ENCODE measurements around the gene EGFR.
A peak's percentile ranks its signal among the peaks of the same experiment; 100 is the strongest.

The EGFR gene

GRCh38 chr7:55013851-55014250 is 5.0 kb upstream of the EGFR start:
- no peak overlapping the region for H3K27ac ChIP-seq (ENCODE audit: low read depth in 2 of 2, low read length in 2 of 2)
- H3K36me3 ChIP-seq (ENCODE audit: control insufficient read depth in 2 of 2, insufficient read depth in 2 of 2, low read length in 2 of 2): no peaks in the 10 kb centered on the region
- no peak overlapping the region for H3K4me3 ChIP-seq (ENCODE audit: low read length in 2 of 2)

GRCh38 chr7:55016061-55016745 is 2.6 kb upstream of the EGFR start:
- Histone ChIP-seq H3K36me3 (ENCODE audit: control insufficient read depth in 2 of 2, insufficient read depth in 2 of 2, low read length in 2 of 2) (no peaks in the 10 kb centered on the region), H3K4me1 (ENCODE audit: control insufficient read depth in 2 of 2, insufficient read depth in 2 of 2, low read length in 2 of 2) (peaks cover 4% of the 10 kb centered on the region in 2 donors), H3K4me3 (ENCODE audit: low read length in 2 of 2) (no peak overlapping the region), H3K27ac (ENCODE audit: low read depth in 2 of 2, low read length in 2 of 2) (no peak overlapping the region), H3K9me3 (ENCODE audit: control insufficient read depth in 2 of 2, low read length in 2 of 2) (no peaks in the 10 kb centered on the region), H3K9ac (ENCODE audit: low read depth in 1 of 2, low read length in 2 of 2) (no peak overlapping the region), H3K27me3 (ENCODE audit: control insufficient read depth in 2 of 2, insufficient read depth in 2 of 2, low read length in 2 of 2) (no peaks in the 10 kb centered on the region)

More at GRCh38 chr7:55013851-55014250, 5.0 kb upstream of the EGFR start:
- H3K9me3 ChIP-seq (ENCODE audit: control insufficient read depth in 2 of 2, low read length in 2 of 2): no peaks in the 10 kb centered on the region
- peaks cover 4% of the 10 kb centered on the region in 2 donors for H3K4me1 ChIP-seq (ENCODE audit: control insufficient read depth in 2 of 2, insufficient read depth in 2 of 2, low read length in 2 of 2)
- no peaks in the 10 kb centered on the region for H3K27me3 ChIP-seq (ENCODE audit: control insufficient read depth in 2 of 2, insufficient read depth in 2 of 2, low read length in 2 of 2)
- H3K9ac ChIP-seq (ENCODE audit: low read depth in 1 of 2, low read length in 2 of 2): no peak overlapping the region

- H3K4me3 ChIP-seq (ENCODE audit: low read length in 2 of 2): no peak overlapping the region
- H3K27me3 ChIP-seq (ENCODE audit: control insufficient read depth in 2 of 2, insufficient read depth in 2 of 2, low read length in 2 of 2): no peaks in the 10 kb centered on the region
- H3K36me3 ChIP-seq (ENCODE audit: control insufficient read depth in 2 of 2, insufficient read depth in 2 of 2, low read length in 2 of 2): no peaks in the 10 kb centered on the region
- no peak overlapping the region for H3K27ac ChIP-seq (ENCODE audit: low read depth in 2 of 2, low read length in 2 of 2)
- peaks cover 4 to 5% of the 10 kb centered on the region in 2 donors for H3K4me1 ChIP-seq (ENCODE audit: control insufficient read depth in 2 of 2, insufficient read depth in 2 of 2, low read length in 2 of 2)
- H3K9ac ChIP-seq (ENCODE audit: low read depth in 1 of 2, low read length in 2 of 2): no peak overlapping the region
- no peaks in the 10 kb centered on the region for H3K9me3 ChIP-seq (ENCODE audit: control insufficient read depth in 2 of 2, low read length in 2 of 2)
Measured at GRCh38 chr7:55016746-55017090, 2.1 kb upstream of the EGFR start.

GRCh38 chr7:55017841-55018240 is 976 bp upstream of the EGFR start:
- Histone ChIP-seq H3K27ac (ENCODE audit: low read depth in 2 of 2, low read length in 2 of 2) (no peak overlapping the region), H3K9me3 (ENCODE audit: control insufficient read depth in 2 of 2, low read length in 2 of 2) (no peaks in the 10 kb centered on the region), H3K36me3 (ENCODE audit: control insufficient read depth in 2 of 2, insufficient read depth in 2 of 2, low read length in 2 of 2) (no peaks in the 10 kb centered on the region), H3K4me1 (ENCODE audit: control insufficient read depth in 2 of 2, insufficient read depth in 2 of 2, low read length in 2 of 2) (peaks cover 4 to 8% of the 10 kb centered on the region in 2 donors), H3K9ac (ENCODE audit: low read depth in 1 of 2, low read length in 2 of 2) (peak overlapping the region in 1 of 2 donors; percentile 94), H3K4me3 (ENCODE audit: low read length in 2 of 2) (peak overlapping the region in 1 of 2 donors; percentile 71), H3K27me3 (ENCODE audit: control insufficient read depth in 2 of 2, insufficient read depth in 2 of 2, low read length in 2 of 2) (no peaks in the 10 kb centered on the region)

GRCh38 chr7:55019191-55019690 is 424 bp downstream of the EGFR start:
- H3K9me3 ChIP-seq (ENCODE audit: control insufficient read depth in 2 of 2, low read length in 2 of 2): no peaks in the 10 kb centered on the region
- no peaks in the 10 kb centered on the region for H3K36me3 ChIP-seq (ENCODE audit: control insufficient read depth in 2 of 2, insufficient read depth in 2 of 2, low read length in 2 of 2)
- peak overlapping the region; percentile 71 to 77 for H3K4me3 ChIP-seq (ENCODE audit: low read length in 2 of 2)
- no peaks in the 10 kb centered on the region for H3K27me3 ChIP-seq (ENCODE audit: control insufficient read depth in 2 of 2, insufficient read depth in 2 of 2, low read length in 2 of 2)
- H3K27ac ChIP-seq (ENCODE audit: low read depth in 2 of 2, low read length in 2 of 2): peak overlapping the region; percentile 90 to 92
- H3K4me1 ChIP-seq (ENCODE audit: control insufficient read depth in 2 of 2, insufficient read depth in 2 of 2, low read length in 2 of 2): peaks cover 4 to 8% of the 10 kb centered on the region in 2 donors
- peak overlapping the region; percentile 83 to 94 for H3K9ac ChIP-seq (ENCODE audit: low read depth in 1 of 2, low read length in 2 of 2)

GRCh38 chr7:55019691-55020465 is 1.1 kb downstream of the EGFR start:
- H3K4me1 ChIP-seq (ENCODE audit: control insufficient read depth in 2 of 2, insufficient read depth in 2 of 2, low read length in 2 of 2): peaks cover 4 to 8% of the 10 kb centered on the region in 2 donors
- H3K36me3 ChIP-seq (ENCODE audit: control insufficient read depth in 2 of 2, insufficient read depth in 2 of 2, low read length in 2 of 2): no peaks in the 10 kb centered on the region
- H3K9ac ChIP-seq (ENCODE audit: low read depth in 1 of 2, low read length in 2 of 2): peak overlapping the region; percentile 65 to 94
- H3K27me3 ChIP-seq (ENCODE audit: control insufficient read depth in 2 of 2, insufficient read depth in 2 of 2, low read length in 2 of 2): no peaks in the 10 kb centered on the region
- no peaks in the 10 kb centered on the region for H3K9me3 ChIP-seq (ENCODE audit: control insufficient read depth in 2 of 2, low read length in 2 of 2)
- H3K4me3 ChIP-seq (ENCODE audit: low read length in 2 of 2): peak overlapping the region; percentile 71 to 77
- H3K27ac ChIP-seq (ENCODE audit: low read depth in 2 of 2, low read length in 2 of 2): peak overlapping the region; percentile 90 to 92

- no peaks in the 10 kb centered on the region for H3K27me3 ChIP-seq (ENCODE audit: control insufficient read depth in 2 of 2, insufficient read depth in 2 of 2, low read length in 2 of 2)
- H3K9me3 ChIP-seq (ENCODE audit: control insufficient read depth in 2 of 2, low read length in 2 of 2): no peaks in the 10 kb centered on the region
- H3K36me3 ChIP-seq (ENCODE audit: control insufficient read depth in 2 of 2, insufficient read depth in 2 of 2, low read length in 2 of 2): no peaks in the 10 kb centered on the region
- H3K9ac ChIP-seq (ENCODE audit: low read depth in 1 of 2, low read length in 2 of 2): peak overlapping the region; percentile 65 to 94
- peak overlapping the region; percentile 71 to 77 for H3K4me3 ChIP-seq (ENCODE audit: low read length in 2 of 2)
- H3K27ac ChIP-seq (ENCODE audit: low read depth in 2 of 2, low read length in 2 of 2): peak overlapping the region; percentile 90 to 92
- peaks cover 4 to 8% of the 10 kb centered on the region in 2 donors for H3K4me1 ChIP-seq (ENCODE audit: control insufficient read depth in 2 of 2, insufficient read depth in 2 of 2, low read length in 2 of 2)
Measured at GRCh38 chr7:55020466-55020871, 1.7 kb downstream of the EGFR start.

GRCh38 chr7:55021053-55021452 is 2.2 kb downstream of the EGFR start:
- H3K27me3 ChIP-seq (ENCODE audit: control insufficient read depth in 2 of 2, insufficient read depth in 2 of 2, low read length in 2 of 2): no peaks in the 10 kb centered on the region
- no peaks in the 10 kb centered on the region for H3K9me3 ChIP-seq (ENCODE audit: control insufficient read depth in 2 of 2, low read length in 2 of 2)
- no peaks in the 10 kb centered on the region for H3K36me3 ChIP-seq (ENCODE audit: control insufficient read depth in 2 of 2, insufficient read depth in 2 of 2, low read length in 2 of 2)
- peak overlapping the region; percentile 71 to 77 for H3K4me3 ChIP-seq (ENCODE audit: low read length in 2 of 2)
- H3K9ac ChIP-seq (ENCODE audit: low read depth in 1 of 2, low read length in 2 of 2): peak overlapping the region in 1 of 2 donors; percentile 19
- peaks cover 4 to 8% of the 10 kb centered on the region in 2 donors for H3K4me1 ChIP-seq (ENCODE audit: control insufficient read depth in 2 of 2, insufficient read depth in 2 of 2, low read length in 2 of 2)
- no peak overlapping the region for H3K27ac ChIP-seq (ENCODE audit: low read depth in 2 of 2, low read length in 2 of 2)

- Histone ChIP-seq H3K36me3 (ENCODE audit: control insufficient read depth in 2 of 2, insufficient read depth in 2 of 2, low read length in 2 of 2) (no peaks in the 10 kb centered on the region), H3K9me3 (ENCODE audit: control insufficient read depth in 2 of 2, low read length in 2 of 2) (no peaks in the 10 kb centered on the region), H3K27ac (ENCODE audit: low read depth in 2 of 2, low read length in 2 of 2) (no peak overlapping the region), H3K27me3 (ENCODE audit: control insufficient read depth in 2 of 2, insufficient read depth in 2 of 2, low read length in 2 of 2) (no peaks in the 10 kb centered on the region), H3K4me3 (ENCODE audit: low read length in 2 of 2) (peak overlapping the region in 1 of 2 donors; percentile 29), H3K4me1 (ENCODE audit: control insufficient read depth in 2 of 2, insufficient read depth in 2 of 2, low read length in 2 of 2) (peaks cover 4 to 8% of the 10 kb centered on the region in 2 donors), H3K9ac (ENCODE audit: low read depth in 1 of 2, low read length in 2 of 2) (no peak overlapping the region)
Measured at GRCh38 chr7:55022002-55022985, 3.5 kb downstream of the EGFR start.

Data from mucosa of rectum (tissue), 2 donors.